Caco-2 (cell line): Measurements from ENCODE around the gene FAM89A. TPM values are rescaled to one million over a fixed set of nuclear protein-coding genes. Genes with fewer than 3 reads are reported as not detected.

Source experiments
- BruUV-seq: library from RNA; stranded (reverse); fragments of 400-500 nt; replicated peaks from 2 replicates; lab custom pipeline; 2021; lab: Mats Ljungman, UMichigan
- CTCF ChIA-PET: fragments of 300-600 bp; sonication (Branson Sonifier 250); formaldehyde crosslinking; loops from one replicate; lab custom pipeline; 2022; ENCODE audit warnings: antibody characterized with exemption; lab: Charles Lee
- POLR2A ChIA-PET: fragments of 300-600 bp; sonication (Branson Sonifier 250); formaldehyde crosslinking; loops from one replicate; lab custom pipeline; 2022; ENCODE audit warnings: antibody characterized with exemption; lab: Charles Lee
- DNase-seq, 2 experiments: peaks; one replicate each; pipeline versions ENCODE4 v3.0.0 to v3.0.0-alpha.2; 2020 to 2022
- H3K27me3 ChIP-seq: replicated peaks from 2 replicates; pipeline ENCODE4 v1.6.0; 2011; ENCODE audit warnings: low read length; ENCODE audit not compliant: control insufficient read depth, insufficient read depth
- H3K36me3 ChIP-seq: 2 replicates; pipeline ENCODE4 v1.5.1; 2011; ENCODE audit warnings: low read length; ENCODE audit not compliant: control insufficient read depth, insufficient read depth
- H3K4me1 ChIP-seq: fragments of 250-450 bp; sonication (Bioruptor Pico); 2 replicates; pipeline ENCODE4 v1.5.1; 2020; ENCODE audit warnings: mild to moderate bottlenecking
- H3K4me3 ChIP-seq: 2 replicates; pipeline ENCODE4 v1.5.1; 2011; ENCODE audit warnings: low read depth, mild to moderate bottlenecking, control low read depth, low read length
- H3K9me3 ChIP-seq: fragments of 250-450 bp; sonication (Bioruptor Pico); 2 replicates; pipeline ENCODE4 v1.5.1; 2020; ENCODE audit warnings: mild to moderate bottlenecking, moderate library complexity
- H3K27ac Mint-ChIP-seq: one replicate; pipeline ENCODE4 v1.8.0; 2022; ENCODE audit warnings: mixed read lengths; ENCODE audit not compliant: unreplicated experiment
- H3K27me3 Mint-ChIP-seq: one replicate; pipeline ENCODE4 v1.8.0; 2022; ENCODE audit warnings: mixed read lengths; ENCODE audit not compliant: insufficient read depth, unreplicated experiment
- H3K36me3 Mint-ChIP-seq: one replicate; pipeline ENCODE4 v1.8.0; 2022; ENCODE audit warnings: mild to moderate bottlenecking, mixed read lengths; ENCODE audit not compliant: insufficient read depth, unreplicated experiment
- H3K4me1 Mint-ChIP-seq: one replicate; pipeline ENCODE4 v1.8.0; 2022; ENCODE audit warnings: low read depth, mixed read lengths; ENCODE audit not compliant: unreplicated experiment
- H3K4me3 Mint-ChIP-seq: one replicate; pipeline ENCODE4 v1.8.0; 2022; ENCODE audit warnings: mild to moderate bottlenecking, moderate library complexity, mixed read lengths; ENCODE audit not compliant: unreplicated experiment
- H3K9me3 Mint-ChIP-seq: one replicate; pipeline ENCODE4 v1.8.0; 2022; ENCODE audit warnings: mixed read lengths; ENCODE audit not compliant: unreplicated experiment
- intact Hi-C: fragments of 100-400 bp; cut with micrococcal nuclease; formaldehyde crosslinking; loops from one replicate; pipeline ENCODE4 v1.10.0; 2022; ENCODE audit not compliant: unreplicated experiment
- total RNA-seq: library from RNA; stranded (reverse); gene quantifications from 2 replicates; pipeline ENCODE4 v1.2.3, GENCODE V29; 2022
- TF ChIP-seq, protein P1 (sequence below), 2 experiments: fragments of 200-600 bp in 1 of 2; IDR thresholded peaks; 1 replicate in 1 of 2; 2 replicates in 1 of 2; pipeline versions ENCODE4 v1.5.1 to v1.8.0; 2011 to 2022; ENCODE audit warnings: antibody characterized with exemption in 1 of 2, control low read depth in 1 of 2, inconsistent platforms in 1 of 2, low read depth in 1 of 2, low read length in 1 of 2, mild to moderate bottlenecking in 1 of 2, moderate library complexity in 1 of 2; ENCODE audit not compliant: insufficient read depth in 1 of 2, severe bottlenecking in 1 of 2, unreplicated experiment in 1 of 2

The FAM89A gene
- total RNA-seq, 1 experiment from 2014 or later: 44.2 TPM

DNA sequence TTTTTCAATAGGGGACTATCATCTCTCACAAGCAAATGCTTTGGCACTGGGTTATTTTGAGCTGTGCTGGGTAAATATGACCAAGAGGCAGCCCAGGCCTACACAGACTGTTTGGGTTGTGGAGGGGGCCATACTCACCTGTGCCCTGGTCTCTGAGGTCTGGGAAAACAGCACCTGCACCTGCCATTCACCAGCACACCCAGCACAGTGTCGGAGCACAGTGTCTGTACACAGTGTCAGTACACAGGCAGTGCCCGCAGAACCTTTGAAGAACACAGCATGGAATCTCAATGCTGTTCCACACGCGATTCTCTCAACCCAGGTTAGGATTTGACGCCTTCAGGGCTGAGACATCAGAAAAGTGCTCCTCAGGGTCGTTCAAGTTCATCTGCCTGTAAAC lies 35.0 kb upstream of the FAM89A start:
- Histone ChIP-seq H3K27me3 (no peaks in the 10 kb centered on the region), H3K36me3 (no peaks in the 10 kb centered on the region), H3K4me3 (no peak overlapping the region), H3K4me1 (no peaks in the 10 kb centered on the region), H3K9me3 (no peaks in the 10 kb centered on the region)
- no peaks in the 10 kb centered on the region for H3K4me1 Mint-ChIP-seq
- H3K9me3 Mint-ChIP-seq: no peaks in the 10 kb centered on the region
- no peak for DNase-seq
- no peaks in the 10 kb centered on the region for H3K27me3 Mint-ChIP-seq
- BruUV-seq: no TSS peak
- ChIA-PET CTCF (no interaction called here), POLR2A (no interaction called here)
- TF ChIP-seq, protein P1, sequence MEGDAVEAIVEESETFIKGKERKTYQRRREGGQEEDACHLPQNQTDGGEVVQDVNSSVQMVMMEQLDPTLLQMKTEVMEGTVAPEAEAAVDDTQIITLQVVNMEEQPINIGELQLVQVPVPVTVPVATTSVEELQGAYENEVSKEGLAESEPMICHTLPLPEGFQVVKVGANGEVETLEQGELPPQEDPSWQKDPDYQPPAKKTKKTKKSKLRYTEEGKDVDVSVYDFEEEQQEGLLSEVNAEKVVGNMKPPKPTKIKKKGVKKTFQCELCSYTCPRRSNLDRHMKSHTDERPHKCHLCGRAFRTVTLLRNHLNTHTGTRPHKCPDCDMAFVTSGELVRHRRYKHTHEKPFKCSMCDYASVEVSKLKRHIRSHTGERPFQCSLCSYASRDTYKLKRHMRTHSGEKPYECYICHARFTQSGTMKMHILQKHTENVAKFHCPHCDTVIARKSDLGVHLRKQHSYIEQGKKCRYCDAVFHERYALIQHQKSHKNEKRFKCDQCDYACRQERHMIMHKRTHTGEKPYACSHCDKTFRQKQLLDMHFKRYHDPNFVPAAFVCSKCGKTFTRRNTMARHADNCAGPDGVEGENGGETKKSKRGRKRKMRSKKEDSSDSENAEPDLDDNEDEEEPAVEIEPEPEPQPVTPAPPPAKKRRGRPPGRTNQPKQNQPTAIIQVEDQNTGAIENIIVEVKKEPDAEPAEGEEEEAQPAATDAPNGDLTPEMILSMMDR (IDR thresholded peaks at IDR 0.05; ENCODE audit: insufficient read depth in 1 of 2, low read depth in 1 of 2, low read length in 1 of 2, severe bottlenecking in 1 of 2, unreplicated experiment in 1 of 2): no peak
- H3K4me3 Mint-ChIP-seq: no peak overlapping the region
- no peak overlapping the region for H3K27ac Mint-ChIP-seq
- intact Hi-C loops: no loop called here
- H3K36me3 Mint-ChIP-seq: no peaks in the 10 kb centered on the region

DNA sequence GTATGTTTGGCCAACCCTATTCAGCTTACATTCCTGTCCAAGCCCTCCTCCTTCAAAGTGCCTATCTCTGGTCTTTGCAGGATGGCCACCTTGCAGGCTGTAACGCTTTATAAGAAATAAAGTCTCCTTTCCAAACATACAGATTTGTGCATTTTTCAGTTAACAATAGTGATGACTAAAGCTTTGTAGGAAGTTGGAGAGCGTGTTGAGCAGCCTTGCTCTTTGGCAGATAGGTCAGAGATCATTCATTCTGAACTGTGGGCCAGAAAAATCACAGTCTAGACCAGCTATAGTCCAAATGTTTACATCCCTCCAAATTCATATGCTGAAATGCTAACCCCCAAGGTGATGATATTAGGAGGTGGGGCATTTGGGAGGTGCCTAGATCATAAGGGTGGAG lies 34.0 kb upstream of the FAM89A start:
- TF ChIP-seq, protein P1 (IDR thresholded peaks at IDR 0.05; ENCODE audit: insufficient read depth in 1 of 2, low read depth in 1 of 2, low read length in 1 of 2, severe bottlenecking in 1 of 2, unreplicated experiment in 1 of 2): no peak
- no peak for DNase-seq
- no peaks in the 10 kb centered on the region for H3K36me3 ChIP-seq
- no peaks in the 10 kb centered on the region for H3K4me1 ChIP-seq
- H3K27me3 ChIP-seq: no peaks in the 10 kb centered on the region
- H3K4me1 Mint-ChIP-seq: no peaks in the 10 kb centered on the region
- no peak overlapping the region for H3K4me3 ChIP-seq
- POLR2A ChIA-PET: no interaction called here
- H3K27me3 Mint-ChIP-seq: no peaks in the 10 kb centered on the region
- CTCF ChIA-PET: no interaction called here
- no peaks in the 10 kb centered on the region for H3K36me3 Mint-ChIP-seq
- BruUV-seq: no TSS peak
- no peak overlapping the region for H3K4me3 Mint-ChIP-seq
- no peak overlapping the region for H3K27ac Mint-ChIP-seq
- H3K9me3 Mint-ChIP-seq: no peaks in the 10 kb centered on the region
- no peaks in the 10 kb centered on the region for H3K9me3 ChIP-seq
- intact Hi-C loops: no loop called here

DNA sequence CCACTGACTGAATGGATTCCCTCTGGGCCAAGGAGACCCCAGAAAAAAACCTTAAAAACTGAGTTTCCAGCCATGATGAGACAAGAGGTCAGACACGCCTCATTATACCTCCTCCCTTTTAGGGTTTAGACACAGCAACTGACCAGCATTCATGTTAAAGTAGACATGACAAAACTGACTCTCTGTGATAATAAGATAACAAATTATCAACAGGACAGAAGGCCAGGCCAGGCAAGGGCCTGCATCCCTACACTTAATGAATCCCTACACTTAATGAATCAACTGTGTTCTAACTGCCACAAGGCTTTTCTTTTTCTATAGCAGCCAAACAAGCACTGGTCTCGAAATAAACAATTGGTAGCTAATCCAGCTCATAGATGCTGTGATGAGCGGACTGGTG lies 33.3 kb upstream of the FAM89A start:
- Mint-ChIP-seq H3K27ac (no peak overlapping the region), H3K9me3 (no peaks in the 10 kb centered on the region), H3K4me1 (no peaks in the 10 kb centered on the region), H3K27me3 (no peaks in the 10 kb centered on the region), H3K4me3 (no peak overlapping the region), H3K36me3 (no peaks in the 10 kb centered on the region)
- POLR2A ChIA-PET: no interaction called here
- CTCF ChIA-PET: no interaction called here
- no peak overlapping the region for H3K4me3 ChIP-seq
- H3K27me3 ChIP-seq: no peaks in the 10 kb centered on the region
- H3K36me3 ChIP-seq: no peaks in the 10 kb centered on the region
- no peaks in the 10 kb centered on the region for H3K4me1 ChIP-seq
- TF ChIP-seq, protein P1 (IDR thresholded peaks at IDR 0.05; ENCODE audit: insufficient read depth in 1 of 2, low read depth in 1 of 2, low read length in 1 of 2, severe bottlenecking in 1 of 2, unreplicated experiment in 1 of 2): no peak
- intact Hi-C loops: no loop called here
- no peak for DNase-seq
- no TSS peak for BruUV-seq
- no peaks in the 10 kb centered on the region for H3K9me3 ChIP-seq
